CD4-positive, alpha-beta T cell treated with Interleukin-17A for 1 hour (primary cell): Measurements from ENCODE around the gene HAVCR2.

Experiments
- DNase-seq: peaks from one replicate; pipeline ENCODE4 v3.0.0-alpha.2; 2020

The HAVCR2 gene

DNA sequence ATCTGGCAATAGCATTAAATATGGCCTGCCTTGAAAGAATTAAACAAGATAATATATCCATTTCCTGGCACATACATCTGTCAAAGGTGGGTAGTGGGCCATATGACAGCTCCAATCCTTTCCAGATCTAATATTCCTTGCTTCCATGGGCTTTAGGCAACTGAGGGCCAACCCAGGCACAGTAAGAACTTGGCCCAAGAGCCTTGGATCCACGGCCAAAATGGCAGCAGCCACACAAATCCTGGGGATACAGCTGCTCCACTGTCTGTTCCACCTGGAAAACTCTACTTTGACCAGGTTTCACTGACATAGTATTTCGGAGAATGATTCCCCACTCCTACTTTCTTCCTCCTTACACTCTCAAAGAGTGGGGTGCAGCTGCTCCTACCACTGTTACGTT, 63.2 kb downstream of the HAVCR2 start:
- DNase-seq, result no peak

DNA sequence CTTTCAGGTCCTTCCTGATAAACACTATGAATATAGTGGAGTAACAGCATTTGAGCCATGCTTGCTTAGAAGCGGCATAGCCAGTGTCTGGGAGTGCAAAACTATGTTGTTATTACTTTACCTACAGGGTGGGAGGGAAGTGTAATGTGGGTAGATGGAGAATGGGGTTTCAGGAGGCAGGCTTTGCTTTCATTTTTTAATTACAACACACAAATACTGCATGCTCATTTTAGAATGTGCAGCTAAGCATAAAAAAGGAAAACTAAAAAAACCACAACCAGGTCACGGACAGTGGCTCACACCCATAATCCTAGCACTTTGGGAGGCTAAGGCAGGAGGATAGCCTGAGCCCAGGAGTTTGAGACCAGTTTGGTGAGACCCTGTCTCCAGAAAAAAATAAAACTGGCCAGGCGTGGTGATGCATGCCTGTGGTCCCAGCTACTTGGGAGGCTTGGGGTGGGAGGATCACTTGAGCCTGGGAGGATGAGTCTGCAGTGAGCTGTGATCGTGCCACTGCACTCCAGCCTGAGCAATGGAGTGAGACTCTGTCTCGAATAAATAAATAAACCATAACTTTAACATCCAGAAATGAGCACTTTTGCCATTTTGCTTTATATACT, 70.2 kb downstream of the HAVCR2 start:
- no peak for DNase-seq
